Activated CD4-positive, alpha-beta T cell treated with anti-CD3 and anti-CD28 coated beads, Interleukin-2, Interleukin-6, amounts not matched to agents 100 ng/mL and 50 ng/mL, durations not matched to agents 16 hours and 8 hours (primary cell): ENCODE data around the gene COL4A4.

ENCODE experiments used
- DNase-seq: peaks from one replicate; pipeline ENCODE4 v3.0.0-alpha.2; 2020

COL4A4 gene

GRCh38 chr2:227029426-227030105 is 134.4 kb downstream of the COL4A4 start:
- no peak for DNase-seq

DNA sequence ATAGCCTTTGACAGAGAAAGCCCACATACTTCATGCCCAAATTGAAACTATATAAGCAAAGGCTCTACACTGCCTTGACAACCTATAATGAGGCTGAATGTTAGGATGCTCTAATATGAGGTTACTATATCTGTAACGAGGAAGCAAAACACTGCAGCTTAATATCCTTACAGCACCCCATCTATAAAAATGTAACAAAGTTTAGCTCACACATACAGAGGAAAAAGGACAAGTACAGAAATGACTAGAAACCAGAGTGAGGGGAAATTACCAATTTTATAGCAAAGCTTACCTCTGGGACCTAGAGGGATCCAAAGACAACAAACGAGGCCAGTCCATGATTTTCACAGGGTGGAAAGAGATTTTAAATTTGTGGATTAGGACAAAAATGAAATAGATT is 138.5 kb downstream of the COL4A4 start:
- DNase-seq, result no peak

DNA sequence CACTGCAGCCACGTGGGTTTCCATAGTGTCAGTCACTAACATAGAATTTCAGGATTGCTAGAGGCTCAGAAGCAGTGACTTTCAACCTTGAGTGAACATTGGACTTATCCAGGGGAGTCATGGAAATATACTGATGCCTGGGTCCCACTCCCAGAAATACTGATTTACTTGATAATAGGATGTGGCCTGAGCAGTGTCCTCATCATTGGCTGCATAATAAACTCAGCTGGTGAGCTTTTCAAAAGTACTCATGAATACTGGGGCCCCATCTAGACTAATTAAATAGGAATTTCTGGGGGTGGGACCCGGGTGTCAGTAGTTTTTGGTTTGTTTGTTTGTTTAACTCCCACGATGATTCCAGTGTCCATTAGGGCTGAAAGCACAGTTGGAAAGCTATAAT is 141.4 kb downstream of the COL4A4 start:
- no peak for DNase-seq

GRCh38 chr2:227020416-227020815 is 143.6 kb downstream of the COL4A4 start:
- DNase-seq, result no peak

DNA sequence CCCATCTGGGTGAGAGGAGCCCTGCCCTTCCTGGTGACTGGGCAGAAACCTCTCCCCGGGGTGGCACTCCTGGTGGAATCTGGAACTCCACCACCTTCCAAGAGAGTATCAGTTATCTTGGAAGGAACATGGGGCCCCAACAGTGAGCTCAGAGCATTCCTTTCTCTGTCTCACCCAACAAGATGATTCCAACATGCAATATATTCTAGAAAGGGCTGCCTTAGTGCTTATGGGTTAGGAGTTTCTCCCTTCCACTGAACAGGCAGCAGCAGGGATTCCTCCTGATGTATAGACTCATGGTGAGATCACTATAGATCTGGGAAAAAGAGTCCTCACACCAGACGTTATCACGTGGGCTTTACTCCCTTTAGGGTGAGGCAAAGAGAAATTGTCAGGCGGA is 147.1 kb downstream of the COL4A4 start:
- DNase-seq, result no peak

DNA sequence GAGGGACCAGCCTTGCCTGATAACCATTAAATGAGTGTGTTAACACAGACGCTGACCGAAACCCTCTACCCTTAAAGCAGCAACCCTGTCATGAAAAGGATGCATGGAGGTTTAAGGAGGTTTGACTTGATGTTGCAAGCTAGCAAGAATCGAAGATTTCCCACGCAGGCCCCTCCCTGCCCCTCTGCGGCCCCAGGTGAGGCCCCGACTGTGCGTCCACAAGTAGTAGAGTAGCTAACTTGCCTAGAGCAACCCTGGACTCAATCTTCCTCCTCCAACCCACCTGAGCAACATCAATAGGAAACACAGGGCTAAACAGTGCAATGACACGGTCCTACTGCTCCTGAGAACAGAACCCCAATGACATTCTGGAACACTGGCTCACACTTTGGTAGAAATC is 150.1 kb downstream of the COL4A4 start:
- no peak for DNase-seq

- DNase-seq, result no peak
These were observed 150.7 kb downstream of the COL4A4 start for GRCh38 chr2:227013330-227013729.

DNA sequence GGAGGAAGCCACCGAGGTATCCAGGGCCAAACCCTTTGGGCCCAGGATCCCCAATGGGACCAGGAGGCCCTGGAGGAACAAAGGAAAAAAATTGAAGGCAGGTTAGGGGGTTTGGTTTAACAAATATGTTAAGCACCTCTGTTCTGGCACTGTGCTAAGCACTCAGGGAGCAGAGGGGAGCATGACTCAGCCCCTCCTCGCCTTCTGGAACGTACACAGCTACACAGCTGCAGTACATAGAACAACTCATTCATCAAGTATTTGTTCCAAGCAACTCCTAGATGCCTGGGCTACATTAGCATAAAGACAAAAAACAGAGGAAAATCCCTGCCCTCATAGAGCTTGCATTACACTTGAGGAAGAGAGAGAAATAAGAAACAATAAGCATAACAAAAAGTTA is 153.6 kb downstream of the COL4A4 start:
- no peak for DNase-seq

- no peak for DNase-seq
These were observed 156.1 kb downstream of the COL4A4 start for GRCh38 chr2:227007940-227008339.

DNA sequence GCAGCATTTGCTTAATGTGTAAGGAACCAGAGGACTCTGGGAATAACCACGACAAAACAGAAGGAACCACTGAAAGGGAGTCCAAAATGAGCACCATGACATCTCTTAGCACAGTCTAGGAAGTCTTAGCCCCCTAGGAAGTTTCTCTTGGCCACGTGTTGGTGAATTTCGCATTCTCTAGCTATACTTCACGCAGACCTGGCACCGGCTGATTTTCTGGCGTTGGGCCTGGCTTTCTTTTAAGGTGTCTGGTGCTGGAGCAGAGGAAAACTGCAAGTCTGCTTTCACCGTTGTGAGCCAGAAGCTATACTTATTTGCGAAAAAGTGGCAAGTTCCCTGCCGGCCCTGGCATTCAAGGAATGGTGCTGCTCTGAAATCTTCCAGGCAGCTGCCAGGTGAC is 156.9 kb downstream of the COL4A4 start:
- no peak for DNase-seq

DNA sequence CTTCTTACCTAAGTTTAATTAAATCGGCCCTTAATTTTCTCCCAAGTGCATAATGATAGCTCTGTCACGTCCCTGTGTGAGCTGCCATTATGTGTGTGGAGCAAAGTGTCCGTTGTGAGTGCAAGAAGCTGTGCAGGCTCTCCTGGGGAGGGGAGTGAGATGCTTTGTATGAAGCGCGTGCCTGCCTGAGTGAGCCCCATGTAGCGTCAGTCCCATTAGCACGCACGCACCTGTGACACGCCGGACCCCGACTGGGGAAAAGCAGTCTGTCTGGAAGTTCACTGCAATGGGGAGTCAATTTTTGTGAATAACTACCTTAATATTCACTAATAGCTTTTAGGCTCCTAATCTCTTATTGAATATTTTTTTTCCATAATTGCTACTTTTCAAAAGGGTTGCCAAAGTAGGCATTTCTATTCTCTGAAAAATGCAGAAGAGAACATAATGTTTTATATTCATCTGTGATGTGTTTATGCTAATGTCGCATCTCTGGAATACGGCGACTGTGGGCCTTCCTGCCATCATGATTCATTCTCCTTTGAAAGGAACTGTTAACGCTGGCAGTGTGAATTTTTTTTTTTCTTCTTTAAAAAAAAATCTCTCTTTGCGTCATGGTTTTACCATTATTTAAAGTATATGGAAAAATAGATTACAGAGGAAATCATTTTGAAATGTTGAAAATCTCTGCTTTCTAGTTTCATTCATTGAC is 157.7 kb downstream of the COL4A4 start:
- no peak for DNase-seq

- no peak for DNase-seq
These were observed 159.5 kb downstream of the COL4A4 start for GRCh38 chr2:227004482-227004881.

- DNase-seq, result no peak
These were observed 163.9 kb downstream of the COL4A4 start for GRCh38 chr2:227000123-227000522.

GRCh38 chr2:226999661-227000060 is 164.3 kb downstream of the COL4A4 start:
- no peak for DNase-seq

GRCh38 chr2:226995625-226996041 is 168.4 kb downstream of the COL4A4 start:
- peak; percentile 37 for DNase-seq

- no peak for DNase-seq
These were observed 169.2 kb downstream of the COL4A4 start for GRCh38 chr2:226994775-226995174.

GRCh38 chr2:226993171-226993570 is 170.8 kb downstream of the COL4A4 start:
- no peak for DNase-seq

DNA sequence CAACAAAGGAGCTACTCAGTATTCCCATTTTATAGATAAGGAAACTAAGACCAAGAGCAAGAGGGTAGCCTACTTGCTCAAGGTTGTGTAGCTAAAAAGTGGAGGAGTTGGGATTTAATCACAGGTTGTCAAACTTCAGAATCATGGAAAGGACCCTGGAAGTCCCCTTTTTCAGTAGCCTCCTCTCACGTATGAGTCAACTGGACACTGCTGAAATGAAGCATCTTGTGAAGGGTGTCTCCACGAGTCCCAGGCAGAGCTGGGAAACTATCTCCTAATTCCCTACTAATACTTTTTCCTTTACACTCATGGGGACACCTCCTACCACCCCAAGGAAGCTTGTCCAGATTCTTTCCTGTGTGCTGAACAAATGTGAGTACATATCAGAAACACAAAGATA is 172.3 kb downstream of the COL4A4 start:
- no peak for DNase-seq

- no peak for DNase-seq
These were observed 178.4 kb downstream of the COL4A4 start for GRCh38 chr2:226985583-226985946.

- DNase-seq, result peak; percentile 58
These were observed 179.0 kb downstream of the COL4A4 start for GRCh38 chr2:226984750-226985582.

- DNase-seq, result no peak
These were observed 179.9 kb downstream of the COL4A4 start for GRCh38 chr2:226983895-226984749.

- no peak for DNase-seq
These were observed 182.1 kb downstream of the COL4A4 start for GRCh38 chr2:226981791-226982326.

DNA sequence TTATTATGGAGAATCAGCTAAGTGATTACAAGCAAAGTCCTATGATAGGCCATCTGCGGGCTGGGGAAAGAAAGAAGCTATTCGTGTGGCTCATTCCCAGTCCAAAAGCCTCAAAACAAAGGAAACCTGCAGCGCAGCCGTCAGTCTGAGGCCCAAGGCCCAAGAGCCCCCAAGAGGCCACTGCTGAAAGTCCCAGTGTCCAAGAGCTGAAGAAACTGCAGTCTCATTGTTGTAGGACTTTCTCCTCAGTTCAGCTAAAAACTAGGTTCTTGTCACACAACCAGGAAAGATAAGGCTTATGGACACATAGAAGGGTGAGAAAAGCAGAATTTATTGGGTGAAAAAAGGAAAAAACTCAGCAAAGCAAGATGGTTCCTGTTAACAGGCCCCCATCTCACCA is 185.0 kb downstream of the COL4A4 start:
- no peak for DNase-seq
